Activated B cell treated with CpG ODN at 0.5 μM for 24 hours (primary cell): ENCODE data around the gene HSP90AB1. TPM values are rescaled to one million over a fixed set of nuclear protein-coding genes. Genes with fewer than 3 reads are reported as not detected.

Experiments used
- ATAC-seq: fragments of 200-7000 bp; cut with Tn5 transposase; one replicate; pipeline ENCODE4 v1.10.0; 2021; ENCODE audit warnings: low read depth, mild to moderate bottlenecking, moderate library complexity
- CTCF ChIA-PET: fragments of 350-600 bp; sonication (Branson Sonifier 250); formaldehyde crosslinking; loops from one replicate; lab custom pipeline; 2021; ENCODE audit warnings: antibody characterized with exemption; lab: Charles Lee
- POLR2A ChIA-PET: fragments of 350-600 bp; sonication (Branson Sonifier 250); formaldehyde crosslinking; loops from one replicate; lab custom pipeline; 2021; ENCODE audit warnings: antibody characterized with exemption; lab: Charles Lee
- DNase-seq: peaks from one replicate; pipeline ENCODE4 v3.0.0; 2022
- H3K27ac Mint-ChIP-seq: one replicate; pipeline ENCODE4 v1.8.0; 2020; ENCODE audit warnings: mixed read lengths
- H3K27me3 Mint-ChIP-seq: one replicate; pipeline ENCODE4 v1.8.0; 2021; ENCODE audit warnings: mixed read lengths
- H3K36me3 Mint-ChIP-seq: one replicate; pipeline ENCODE4 v1.8.0; 2021; ENCODE audit warnings: low read depth, mixed read lengths
- H3K4me1 Mint-ChIP-seq: one replicate; pipeline ENCODE4 v1.8.0; 2021; ENCODE audit warnings: mixed read lengths
- H3K4me3 Mint-ChIP-seq: one replicate; pipeline ENCODE4 v1.8.0; 2020; ENCODE audit warnings: mild to moderate bottlenecking, mixed read lengths
- H3K9me3 Mint-ChIP-seq: one replicate; pipeline ENCODE4 v1.8.0; 2020; ENCODE audit warnings: mixed read lengths
- CTCF ChIP-seq: fragments of 200-600 bp; IDR thresholded peaks from one replicate; pipeline ENCODE4 v1.8.0; 2022; ENCODE audit warnings: antibody characterized with exemption, mild to moderate bottlenecking
- intact Hi-C: fragments of 100-400 bp; cut with micrococcal nuclease; formaldehyde crosslinking; loops from one replicate; pipeline ENCODE4 v1.15.1; 2024
- total RNA-seq: library from RNA; stranded (reverse); gene quantifications from 2 replicates; pipeline ENCODE4 v1.2.3, GENCODE V29; 2022

Gene HSP90AB1
- total RNA-seq, 1 donor from 2014 or later, result 1,222 TPM

- Mint-ChIP-seq H3K9me3 (no peaks in the 10 kb centered on the region), H3K4me3 (peak overlapping the region; percentile 73), H3K27me3 (peaks cover 31% of the 10 kb centered on the region), H3K4me1 (peaks cover 34% of the 10 kb centered on the region), H3K36me3 (no peaks in the 10 kb centered on the region), H3K27ac (no peak overlapping the region)
- ChIA-PET POLR2A (interaction anchor here (1.7 kb wide), 1 partner anchor 15 kb away, joined by 5 read pairs; the partner anchor contains the start of gene SLC35B2), CTCF (interaction anchor here (0.9 to 1.0 kb wide), 2 partner anchors 34 to 41 kb away, joined by 3 read pairs; partner anchors contain the start of gene AARS2)
- no peak for TF ChIP-seq CTCF
- DNase-seq (no peak), ATAC-seq (no peak)
- intact Hi-C loops, result no loop called here
These were observed 24.5 kb downstream of the HSP90AB1 start for GRCh38 chr6:44271406-44271723.

- CTCF ChIA-PET, result interaction anchor here (1.0 kb wide), 1 partner anchor 33 kb away, joined by 3 read pairs; no protein-coding TSS in a partner anchor
- Mint-ChIP-seq H3K4me3 (no peak overlapping the region), H3K27ac (no peak overlapping the region), H3K36me3 (no peaks in the 10 kb centered on the region), H3K27me3 (peaks cover 35% of the 10 kb centered on the region), H3K4me1 (peaks cover 29% of the 10 kb centered on the region), H3K9me3 (no peaks in the 10 kb centered on the region)
- POLR2A ChIA-PET, result no interaction called here
- TF ChIP-seq CTCF, result no peak
- intact Hi-C loops, result no loop called here
- ATAC-seq (no peak), DNase-seq (no peak)
These were observed 25.0 kb downstream of the HSP90AB1 start for GRCh38 chr6:44271914-44272313.

GRCh38 chr6:44272529-44272928 is 25.6 kb downstream of the HSP90AB1 start:
- peaks cover 24% of the 10 kb centered on the region for H3K4me1 Mint-ChIP-seq
- intact Hi-C loops, result no loop called here
- H3K27ac Mint-ChIP-seq, result no peak overlapping the region
- no peaks in the 10 kb centered on the region for H3K36me3 Mint-ChIP-seq
- ATAC-seq (no peak), DNase-seq (no peak)
- ChIA-PET POLR2A (no interaction called here), CTCF (interaction anchor here (1.0 kb wide), 1 partner anchor 32 kb away, joined by 3 read pairs; no protein-coding TSS in a partner anchor)
- no peak overlapping the region for H3K4me3 Mint-ChIP-seq
- no peak for TF ChIP-seq CTCF
- H3K9me3 Mint-ChIP-seq, result no peaks in the 10 kb centered on the region
- peaks cover 41% of the 10 kb centered on the region for H3K27me3 Mint-ChIP-seq

- no peak for TF ChIP-seq CTCF
- Mint-ChIP-seq H3K4me1 (peaks cover 19% of the 10 kb centered on the region), H3K36me3 (no peaks in the 10 kb centered on the region), H3K27ac (no peak overlapping the region), H3K4me3 (no peak overlapping the region), H3K9me3 (no peaks in the 10 kb centered on the region), H3K27me3 (peaks cover 47% of the 10 kb centered on the region)
- intact Hi-C loops, result no loop called here
- ChIA-PET CTCF (no interaction called here), POLR2A (no interaction called here)
- DNase-seq (no peak), ATAC-seq (no peak)
These were observed 26.2 kb downstream of the HSP90AB1 start for GRCh38 chr6:44272999-44273566.

- no peak overlapping the region for H3K27ac Mint-ChIP-seq
- intact Hi-C loops, result no loop called here
- POLR2A ChIA-PET, result no interaction called here
- H3K9me3 Mint-ChIP-seq, result no peaks in the 10 kb centered on the region
- H3K36me3 Mint-ChIP-seq, result no peaks in the 10 kb centered on the region
- DNase-seq (no peak), ATAC-seq (no peak)
- H3K4me3 Mint-ChIP-seq, result no peak overlapping the region
- H3K4me1 Mint-ChIP-seq, result peaks cover 18% of the 10 kb centered on the region
- no peak for TF ChIP-seq CTCF
- peaks cover 49% of the 10 kb centered on the region for H3K27me3 Mint-ChIP-seq
- CTCF ChIA-PET, result no interaction called here
These were observed 26.7 kb downstream of the HSP90AB1 start for GRCh38 chr6:44273617-44274016.
